GM19395 (cell line): Measurements from ENCODE around the gene WNT3A.

Experiments
- ATAC-seq: cut with Tn5 transposase; IDR thresholded peaks from one replicate; pipeline ENCODE4 v1.9.1; 2021; ENCODE audit warnings: mild to moderate bottlenecking, moderate library complexity; ENCODE audit not compliant: unreplicated experiment

Gene WNT3A

DNA sequence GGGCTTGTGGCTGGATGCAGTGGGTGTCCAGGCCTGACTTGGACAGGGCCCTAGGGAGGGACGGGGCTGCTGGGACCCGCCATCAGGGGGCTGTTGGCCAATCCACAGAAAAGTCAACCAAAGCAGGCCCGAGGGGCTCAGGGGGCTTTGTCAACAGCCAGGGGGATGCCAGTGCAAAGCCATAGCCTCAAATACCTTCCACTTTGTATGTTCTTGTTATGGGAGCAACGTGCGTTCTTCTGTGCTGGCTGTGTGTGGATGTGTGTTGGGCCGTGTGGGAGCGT, 40.3 kb downstream of the WNT3A start:
- ATAC-seq, result no peak

DNA sequence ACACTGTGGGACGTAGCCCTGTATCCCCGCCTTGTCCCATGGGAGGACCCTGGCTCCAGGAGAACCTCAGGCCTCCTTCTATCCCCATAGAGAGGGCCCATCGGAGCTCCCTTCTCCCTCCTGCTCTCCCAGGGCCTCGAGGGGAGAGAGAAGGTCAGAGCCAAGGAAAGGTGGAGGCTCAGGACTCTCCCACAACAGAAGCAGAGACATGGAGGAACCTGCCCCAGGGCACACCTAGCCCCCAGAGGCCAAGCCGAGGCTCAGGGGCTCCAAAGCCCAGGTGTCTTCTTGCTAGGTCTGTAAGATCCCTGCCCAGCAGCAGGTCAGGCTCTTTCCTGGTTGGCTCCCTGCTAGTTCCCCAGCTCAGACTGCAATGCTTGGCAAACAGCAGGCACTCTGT, 41.3 kb downstream of the WNT3A start:
- ATAC-seq, result no peak

GRCh38 chr1:228048659-228049298, 42.0 kb downstream of the WNT3A start:
- no peak for ATAC-seq

DNA sequence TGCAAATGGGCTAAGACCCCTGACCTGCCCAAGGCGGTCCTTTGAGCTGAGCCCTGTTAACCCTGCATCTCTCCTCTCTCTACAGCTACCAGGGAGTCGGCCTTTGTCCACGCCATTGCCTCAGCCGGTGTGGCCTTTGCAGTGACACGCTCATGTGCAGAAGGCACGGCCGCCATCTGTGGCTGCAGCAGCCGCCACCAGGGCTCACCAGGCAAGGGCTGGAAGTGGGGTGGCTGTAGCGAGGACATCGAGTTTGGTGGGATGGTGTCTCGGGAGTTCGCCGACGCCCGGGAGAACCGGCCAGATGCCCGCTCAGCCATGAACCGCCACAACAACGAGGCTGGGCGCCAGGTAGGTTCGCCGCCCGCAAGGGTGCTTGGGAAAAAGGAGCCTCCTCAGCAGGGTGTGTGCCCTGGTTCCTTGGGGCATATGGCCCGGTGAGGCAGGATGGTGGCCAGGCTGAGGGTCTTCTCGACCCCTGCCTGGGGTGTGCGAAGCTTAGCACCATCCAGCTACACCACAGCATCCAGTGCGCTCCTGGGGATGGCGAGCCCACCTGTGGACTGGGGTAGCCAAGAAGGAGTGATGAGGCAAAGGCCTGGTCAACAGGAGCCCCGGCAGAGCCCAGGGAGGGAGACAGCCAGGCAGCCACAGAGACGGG, 43.9 kb downstream of the WNT3A start:
- no peak for ATAC-seq

DNA sequence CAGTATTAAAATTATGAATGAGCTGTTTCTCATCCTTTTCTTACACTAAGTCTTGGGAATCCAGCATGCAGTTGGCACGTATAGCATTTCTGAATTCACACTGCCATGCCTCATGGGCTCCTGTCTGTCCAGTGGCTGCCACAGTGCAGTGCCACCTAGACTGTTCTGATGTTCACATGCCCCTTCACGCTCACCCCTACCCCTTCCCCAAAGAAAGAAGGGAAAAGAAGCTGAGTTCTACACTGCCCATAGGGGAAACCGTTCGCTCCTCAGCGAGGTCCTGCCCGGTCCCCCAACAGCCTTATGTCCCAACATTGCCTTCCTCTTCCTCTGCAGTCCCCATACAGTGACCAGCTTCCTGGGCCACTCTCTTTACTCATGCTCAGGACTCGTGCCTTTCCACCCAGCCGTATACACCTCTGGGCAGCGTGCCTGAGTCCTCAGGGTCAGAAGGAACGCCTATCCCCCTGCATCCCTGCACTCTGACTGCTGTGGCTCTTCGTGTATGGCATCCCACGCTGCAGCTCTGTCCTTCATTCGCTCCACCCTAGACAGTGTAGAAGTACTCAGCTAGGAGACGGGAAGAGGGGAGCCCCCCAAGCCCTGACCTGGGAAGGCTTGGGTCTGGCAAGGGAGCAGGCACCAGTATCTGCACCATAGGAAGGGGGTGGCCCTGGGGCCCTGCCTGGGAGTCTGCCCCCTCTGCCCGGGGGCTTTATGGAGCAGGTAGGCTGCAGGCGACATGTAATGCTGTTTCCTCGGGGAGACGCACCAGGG, 51.6 kb downstream of the WNT3A start:
- ATAC-seq, result no peak

- no peak for ATAC-seq
These were observed 52.3 kb downstream of the WNT3A start for GRCh38 chr1:228058949-228059633.

GRCh38 chr1:228059634-228060457, 53.0 kb downstream of the WNT3A start:
- no peak for ATAC-seq

GRCh38 chr1:228060458-228061190, 53.8 kb downstream of the WNT3A start:
- no peak for ATAC-seq

DNA sequence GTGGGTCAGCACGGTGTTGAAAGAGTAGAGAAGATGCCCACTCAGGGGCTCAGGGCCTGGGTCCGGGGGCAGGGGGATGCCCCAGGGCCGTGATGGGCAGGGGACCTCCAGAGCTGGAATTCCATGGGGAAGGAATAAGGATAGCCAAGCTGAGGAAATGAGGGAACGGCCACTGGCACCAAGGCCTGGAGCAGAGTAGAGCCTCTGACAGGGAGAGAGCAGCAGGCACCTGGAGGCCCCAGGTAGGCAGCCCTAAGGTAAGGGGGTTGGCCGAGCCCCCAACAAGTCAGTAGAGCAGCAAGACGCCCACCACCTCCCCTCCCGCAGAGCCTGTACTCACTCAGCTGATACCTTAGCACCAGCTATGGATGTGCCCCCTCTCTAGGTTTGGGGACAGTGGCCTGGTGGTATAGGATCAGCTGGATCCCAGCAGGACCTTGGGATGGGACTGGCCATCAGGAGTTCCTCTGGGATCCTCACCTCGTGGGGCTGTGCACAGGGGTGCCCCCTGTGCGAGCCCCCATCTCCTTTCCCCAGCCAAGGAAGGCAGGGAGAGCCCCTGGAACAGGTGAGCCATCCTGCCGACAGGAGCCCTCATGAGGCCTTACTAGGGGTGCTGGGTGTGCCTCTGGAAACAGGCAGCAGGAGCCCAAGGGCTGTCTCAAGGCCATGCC, 54.8 kb downstream of the WNT3A start:
- no peak for ATAC-seq

- no peak for ATAC-seq
These were observed 55.4 kb downstream of the WNT3A start for GRCh38 chr1:228062085-228062791.

DNA sequence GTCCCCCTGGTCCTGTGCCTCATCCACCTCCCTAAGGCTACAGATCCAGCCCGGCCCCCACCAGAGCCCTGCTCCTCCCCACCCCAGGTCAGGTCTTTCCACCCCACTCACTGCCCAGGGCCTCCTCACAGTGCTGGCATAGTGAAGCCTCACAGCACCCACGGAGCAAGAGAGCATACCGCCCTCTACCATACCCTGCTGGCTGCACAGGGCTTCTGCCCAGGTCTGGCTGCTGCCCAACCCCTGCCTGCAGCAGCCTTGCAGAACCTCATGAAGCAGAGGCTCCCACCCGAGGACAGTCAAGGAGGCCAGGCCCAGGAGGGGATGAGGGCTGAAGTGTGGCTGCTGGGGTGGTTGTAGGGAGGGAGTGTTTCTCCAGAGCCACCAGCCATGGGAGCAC, 56.0 kb downstream of the WNT3A start:
- ATAC-seq, result no peak

DNA sequence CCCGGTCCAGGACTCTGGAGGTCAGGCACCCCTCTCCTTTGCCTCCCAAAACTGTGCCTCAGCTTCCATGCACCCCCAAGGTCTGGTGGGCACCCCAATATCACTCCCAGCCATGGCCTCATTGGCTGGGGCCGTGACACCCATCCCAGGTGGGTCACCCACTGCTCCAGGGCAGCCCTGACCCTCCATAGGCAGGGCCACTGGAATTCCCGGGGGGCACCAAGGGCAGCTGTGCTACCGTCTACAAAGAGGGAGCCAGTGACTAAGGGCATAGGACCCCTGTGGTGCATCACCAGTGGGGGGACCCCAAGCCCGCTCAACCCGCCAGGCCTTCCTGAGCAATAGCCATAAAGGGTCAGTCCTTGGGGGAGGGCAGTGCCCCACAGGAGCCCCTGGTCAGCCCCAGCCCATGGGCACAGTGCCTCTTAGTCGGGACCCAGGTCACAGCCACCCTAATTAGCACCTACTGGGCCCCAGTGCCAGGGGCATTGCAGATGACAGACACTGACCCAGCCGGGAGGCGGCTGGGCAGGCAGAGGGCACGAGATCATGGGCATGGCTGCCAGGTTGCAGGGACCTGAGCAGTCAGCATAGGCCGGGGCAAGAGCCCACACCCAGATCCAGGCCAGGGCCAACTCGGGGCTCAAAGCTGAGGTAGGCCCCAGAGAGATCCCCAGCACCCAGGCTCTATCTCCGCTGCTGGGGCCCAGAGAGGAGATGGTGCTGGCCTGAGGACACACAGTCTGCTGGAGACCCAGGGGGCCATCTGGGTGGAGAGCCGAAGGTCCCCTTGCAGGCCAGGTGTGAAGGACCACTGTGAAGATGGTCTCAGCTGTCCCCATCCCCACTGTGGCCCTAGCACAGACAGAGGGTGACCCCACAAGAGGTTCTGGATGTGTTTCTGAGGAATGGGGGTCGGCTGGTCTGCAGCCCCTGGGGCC, 56.7 kb downstream of the WNT3A start:
- no peak for ATAC-seq

DNA sequence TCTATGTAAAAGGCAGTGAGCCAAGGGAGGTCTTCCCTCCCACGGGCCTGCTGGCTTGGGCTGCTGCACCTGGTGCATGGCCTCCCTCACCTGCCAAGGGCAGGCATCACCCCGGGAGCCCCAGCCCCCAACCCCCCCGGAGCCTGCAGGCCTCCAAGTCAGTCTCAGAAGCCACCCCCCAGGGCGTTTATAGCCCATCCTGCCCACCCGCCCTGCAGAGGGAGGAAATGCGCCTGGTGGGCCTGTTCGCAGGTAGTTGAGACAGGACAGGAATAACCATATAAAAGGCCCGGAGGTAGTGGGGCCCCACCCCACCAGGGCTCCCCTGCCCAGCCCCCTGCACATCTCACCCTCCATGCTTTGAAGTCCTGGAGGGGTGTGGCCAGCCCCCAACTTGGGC, 57.5 kb downstream of the WNT3A start:
- ATAC-seq, result no peak

DNA sequence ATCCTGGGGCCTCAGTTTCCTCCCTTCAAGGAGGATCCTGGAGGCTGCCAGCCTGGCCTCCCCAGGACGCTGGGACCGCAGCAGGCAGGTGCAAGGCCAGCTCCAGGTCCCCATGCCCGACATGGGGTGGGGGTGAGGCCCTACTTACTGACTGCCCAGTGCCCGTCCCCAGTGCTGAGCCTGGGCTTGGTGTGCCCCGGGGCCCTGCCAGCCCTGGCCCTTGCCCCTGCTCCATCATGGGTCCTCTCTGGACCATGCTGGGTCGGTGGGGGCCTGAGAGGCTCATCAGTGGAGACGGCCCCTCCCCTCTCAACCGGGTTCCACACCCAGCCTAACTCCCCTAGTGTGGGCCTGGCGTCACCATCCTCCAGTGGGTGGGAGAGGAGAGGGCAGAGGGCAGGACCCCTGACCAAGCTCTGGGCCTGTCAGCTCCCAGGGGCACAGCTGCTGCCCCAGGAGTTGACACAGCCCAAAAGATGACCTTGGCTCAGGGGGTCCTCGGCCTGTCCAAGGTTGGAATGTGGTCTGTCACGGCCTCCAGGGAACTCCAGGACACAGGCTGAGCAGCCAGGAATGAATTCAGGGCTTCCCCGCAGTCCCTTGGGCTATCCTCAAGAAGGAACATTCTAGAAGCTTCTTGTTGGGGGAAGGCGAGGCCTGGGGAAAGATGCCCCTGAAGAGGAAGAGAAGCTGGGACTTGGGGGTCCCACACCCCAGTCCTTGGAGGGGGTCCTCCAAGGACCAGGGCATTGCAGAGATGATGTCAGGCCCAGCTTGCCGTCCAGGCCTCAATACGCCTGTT, 58.1 kb downstream of the WNT3A start:
- ATAC-seq, result no peak

GRCh38 chr1:228065543-228066347, 58.9 kb downstream of the WNT3A start:
- no peak for ATAC-seq

DNA sequence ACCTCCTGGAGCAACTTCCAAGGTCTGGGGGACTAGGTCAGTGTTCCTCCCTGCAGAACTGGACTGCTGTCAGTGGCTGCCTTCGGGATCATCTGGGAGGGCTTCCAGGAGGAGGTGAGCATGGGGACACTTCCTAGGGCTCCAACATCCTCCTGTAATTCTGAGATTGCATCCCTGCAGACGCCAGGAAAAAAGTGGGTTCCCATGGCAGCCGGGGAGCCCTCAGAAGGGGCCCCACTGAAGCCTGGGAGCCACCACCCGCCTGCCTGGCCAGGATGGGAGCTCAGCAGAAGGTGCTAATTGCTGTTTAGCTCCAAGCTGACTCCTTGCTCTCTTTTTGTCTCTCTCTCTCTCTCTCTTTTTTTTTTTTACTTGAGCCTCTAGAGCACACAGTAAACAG, 59.6 kb downstream of the WNT3A start:
- no peak for ATAC-seq
